IMR-90 (cell line): ENCODE measurements around the gene BMERB1. TPM values are rescaled to one million over a fixed set of nuclear protein-coding genes. Genes with fewer than 3 reads are reported as not detected.

Experiments
- ATAC-seq: fragments of 200-7000 bp; cut with Tn5 transposase; 2 replicates; pipeline ENCODE4 v1.9.1; 2020; ENCODE audit warnings: low read depth, mild to moderate bottlenecking, moderate library complexity
- BruUV-seq: library from RNA; stranded (reverse); fragments of 400-500 nt; replicated peaks from 2 replicates; lab custom pipeline; 2021; lab: Mats Ljungman, UMichigan
- CTCF ChIA-PET: fragments of 300-600 bp; formaldehyde crosslinking; extraction: SDS; loops from one replicate; lab custom pipeline; 2021; ENCODE audit warnings: antibody characterized with exemption; lab: Yijun Ruan, JAX
- POLR2A ChIA-PET: fragments of 300-600 bp; sonication (Branson Sonifier 250); formaldehyde crosslinking; loops from one replicate; lab custom pipeline; 2022; ENCODE audit warnings: antibody characterized with exemption; ENCODE audit not compliant: unreplicated experiment; lab: Charles Lee
- DNase-seq: peaks from one replicate; pipeline ENCODE4 v3.0.0; 2013
- H2AFZ ChIP-seq: replicated peaks from 2 replicates; pipeline ENCODE3; 2013; ENCODE audit warnings: low read length, mild to moderate bottlenecking; ENCODE audit not compliant: poor library complexity
- H2AK5ac ChIP-seq: 2 replicates; pipeline ENCODE4 v1.6.1; 2013; ENCODE audit warnings: low read depth, low read length, inconsistent platforms
- H2AK9ac ChIP-seq: replicated peaks from 2 replicates; pipeline ENCODE3; 2013; ENCODE audit warnings: mild to moderate bottlenecking, low read depth, low read length, moderate library complexity; ENCODE audit not compliant: poor library complexity
- H2BK120ac ChIP-seq: 2 replicates; pipeline ENCODE4 v1.6.1; 2013; ENCODE audit warnings: low read depth, low read length, inconsistent platforms
- H2BK15ac ChIP-seq: 3 replicates; pipeline ENCODE4 v1.6.1; 2013; ENCODE audit warnings: low read depth, low read length, inconsistent platforms
- H2BK20ac ChIP-seq: 2 replicates; pipeline ENCODE4 v1.6.1; 2013; ENCODE audit warnings: low read depth, mild to moderate bottlenecking, inconsistent platforms, low read length, moderate library complexity
- H2BK5ac ChIP-seq: 2 replicates; pipeline ENCODE4 v1.6.1; 2013; ENCODE audit warnings: mild to moderate bottlenecking, low read depth, low read length, inconsistent platforms; ENCODE audit not compliant: poor library complexity, severe bottlenecking
- H3K14ac ChIP-seq: replicated peaks from 2 replicates; pipeline ENCODE4 v1.6.1; 2013; ENCODE audit warnings: low read depth, low read length, inconsistent platforms
- H3K18ac ChIP-seq: 2 replicates; pipeline ENCODE4 v1.6.1; 2013; ENCODE audit warnings: low read depth, low read length, control low read depth
- H3K23ac ChIP-seq: 2 replicates; pipeline ENCODE4 v1.6.1; 2013; ENCODE audit warnings: low read depth, low read length, inconsistent platforms
- H3K27ac ChIP-seq: 2 replicates; pipeline ENCODE4 v1.5.1; 2013; ENCODE audit warnings: mild to moderate bottlenecking, control low read depth, low read length; ENCODE audit not compliant: insufficient read depth
- H3K27me3 ChIP-seq: 2 replicates; pipeline ENCODE4 v1.6.1; 2013; ENCODE audit warnings: low read length; ENCODE audit not compliant: control insufficient read depth, insufficient read depth
- H3K36me3 ChIP-seq: 2 replicates; pipeline ENCODE4 v1.6.1; 2013; ENCODE audit warnings: low read length, mixed read lengths; ENCODE audit not compliant: control insufficient read depth, insufficient read depth
- H3K4ac ChIP-seq: 2 replicates; pipeline ENCODE4 v1.6.1; 2013; ENCODE audit warnings: low read depth, low read length, inconsistent platforms
- H3K4me1 ChIP-seq: 2 replicates; pipeline ENCODE4 v1.6.1; 2013; ENCODE audit warnings: low read length, mixed read lengths; ENCODE audit not compliant: control insufficient read depth, insufficient read depth
- H3K4me2 ChIP-seq: 2 replicates; pipeline ENCODE4 v1.6.1; 2013; ENCODE audit warnings: low read depth, mild to moderate bottlenecking, control low read depth, low read length, moderate library complexity
- H3K4me3 ChIP-seq: 2 replicates; pipeline ENCODE4 v1.5.1; 2013; ENCODE audit warnings: low read depth, mild to moderate bottlenecking, control low read depth, low read length, moderate library complexity; ENCODE audit not compliant: insufficient read depth
- H3K56ac ChIP-seq: 2 replicates; pipeline ENCODE4 v1.6.1; 2013; ENCODE audit warnings: low read length, inconsistent platforms; ENCODE audit not compliant: insufficient read depth; ENCODE audit errors: extremely low read depth
- H3K79me1 ChIP-seq, 2 experiments: 2 replicates each; pipeline ENCODE4 v1.6.1; 2013; ENCODE audit warnings: low read length in 2 of 2, inconsistent platforms in 1 of 2, low read depth in 1 of 2
- H3K9ac ChIP-seq: 2 replicates; pipeline ENCODE4 v1.6.1; 2013; ENCODE audit warnings: low read depth, low read length, control low read depth
- H3K9me1 ChIP-seq: 2 replicates; pipeline ENCODE4 v1.6.1; 2013; ENCODE audit warnings: low read length, inconsistent platforms; ENCODE audit not compliant: insufficient read depth
- H3K9me3 ChIP-seq: 2 replicates; pipeline ENCODE4 v1.6.1; 2013; ENCODE audit warnings: low read length; ENCODE audit not compliant: control insufficient read depth, insufficient read depth
- H4K20me1 ChIP-seq: 2 replicates; pipeline ENCODE4 v1.6.1; 2013; ENCODE audit warnings: low read length, inconsistent platforms; ENCODE audit not compliant: insufficient read depth
- H4K5ac ChIP-seq: 2 replicates; pipeline ENCODE4 v1.6.1; 2013; ENCODE audit warnings: mild to moderate bottlenecking, low read depth, low read length, control low read depth
- H4K8ac ChIP-seq, 2 experiments: 2 replicates each; pipeline ENCODE4 v1.6.1; 2013; ENCODE audit warnings: low read depth in 2 of 2, low read length in 2 of 2, control low read depth in 1 of 2, inconsistent platforms in 1 of 2
- H4K91ac ChIP-seq: 2 replicates; pipeline ENCODE4 v1.6.1; 2013; ENCODE audit warnings: low read depth, low read length, inconsistent platforms; ENCODE audit not compliant: insufficient read depth
- CEBPB ChIP-seq: IDR thresholded peaks from 2 replicates; pipeline ENCODE4 v1.6.1; 2012; ENCODE audit warnings: low read depth, low read length, improper control_type of control experiment
- MAFK ChIP-seq: IDR thresholded peaks from 2 replicates; pipeline ENCODE4 v1.6.1; 2012; ENCODE audit warnings: low read depth, low read length, improper control_type of control experiment
- MXI1 ChIP-seq: IDR thresholded peaks from 2 replicates; pipeline ENCODE4 v1.6.1; 2012; ENCODE audit warnings: low read depth, mild to moderate bottlenecking, low read length, moderate library complexity, borderline replicate concordance
- WGBS, 2 experiments: methylation state at CpG; one replicate each; pipeline versions ENCODE4 v1.1.5 to v1.1.7; 2013; ENCODE audit warnings: missing lambda C conversion rate in 2 of 2; ENCODE audit not compliant: insufficient read length in 1 of 2; ENCODE audit errors: extremely low coverage in 2 of 2; 5-methylcytosine and 5-hydroxymethylcytosine counted together
- dilution Hi-C: fragments of 300-500 bp; cut with HindIII; formaldehyde crosslinking; loops from one replicate; pipeline ENCODE4 v1.14.3; 2018; ENCODE audit warnings: low sequenced_read_pairs; ENCODE audit not compliant: unreplicated experiment
- in situ Hi-C: fragments of 300-500 bp; cut with MboI; formaldehyde crosslinking; loops from 3 replicates; pipeline ENCODE4 v1.14.3; 2019; ENCODE audit warnings: low sequenced_read_pairs, inconsistent platforms, mixed read lengths
- intact Hi-C: fragments of 100-400 bp; cut with micrococcal nuclease; formaldehyde crosslinking; loops from 2 replicates; pipeline ENCODE4 v1.10.0; 2022
- polyA plus RNA-seq, 3 experiments: library from polyadenylated mRNA; depleted of rRNA; stranded (reverse); fragments of >200 nt; gene quantifications; 2 replicates each; pipeline ENCODE4 v1.2.3, GENCODE V29; 2012; ENCODE audit warnings: low replicate concordance in 1 of 3
- total RNA-seq: library from RNA; depleted of rRNA; stranded (reverse); fragments of >200 nt; gene quantifications from 2 replicates; pipeline ENCODE4 v1.2.3, GENCODE V29; 2012

BMERB1 gene
- total and polyA plus RNA-seq, 2 of the 4 experiments (the other 2 are of a cell fraction), result 22.6 to 32.9 TPM

DNA sequence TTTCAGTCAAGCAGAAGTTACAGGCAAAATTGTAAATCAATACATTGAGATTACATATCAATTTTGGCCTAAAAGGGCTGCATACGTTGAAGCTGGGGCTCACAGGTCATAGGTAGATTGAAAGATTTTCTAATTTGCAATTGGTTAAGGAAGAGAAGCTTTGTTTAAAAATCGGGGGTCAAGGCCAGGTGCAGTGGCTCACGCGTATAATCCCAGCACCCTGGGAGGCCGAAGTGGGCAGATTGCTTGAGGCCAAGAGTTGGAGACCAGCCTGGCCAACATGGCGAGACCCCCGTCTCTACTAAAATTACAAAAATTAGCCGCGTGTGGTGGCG is 140.2 kb downstream of the BMERB1 start:
- Histone ChIP-seq H3K36me3 (peaks cover 8% of the 10 kb centered on the region), H3K4me3 (no peak overlapping the region), H3K27me3 (no peaks in the 10 kb centered on the region), H2AK5ac (no peak overlapping the region), H2AFZ (no peak overlapping the region), H2AK9ac (no peak overlapping the region), H4K8ac (no peak overlapping the region), H3K56ac (no peak overlapping the region), H2BK15ac (no peak overlapping the region), H3K4ac (no peak overlapping the region), H4K5ac (no peak overlapping the region), H2BK120ac (no peak overlapping the region), H3K9me1 (peaks cover 12% of the 10 kb centered on the region; the same call in 1 of the 2 replicates), H3K27ac (no peak overlapping the region), H4K91ac (no peak overlapping the region), H3K4me2 (no peak overlapping the region), H3K79me1 (peaks cover 7 to 8% of the 10 kb centered on the region in 2 experiments; a peak in 3 of 4 replicates), H3K18ac (no peak overlapping the region), H3K23ac (no peak overlapping the region), H3K9ac (no peak overlapping the region), H3K9me3 (no peaks in the 10 kb centered on the region), H4K20me1 (no peaks in the 10 kb centered on the region), H3K4me1 (peaks cover 12% of the 10 kb centered on the region), H3K14ac (no peak overlapping the region), H2BK5ac (no peak overlapping the region), H2BK20ac (no peak overlapping the region)
- in situ Hi-C loops (no loop called here), dilution Hi-C loops (no loop called here), intact Hi-C loops (no loop called here)
- BruUV-seq, result no TSS peak
- WGBS, 2 experiments, result 95% methylated on average over 4 of the region's 10 CpGs; no CpG with 5 or more reads in 1 of the 2 experiments
- TF ChIP-seq MXI1, result no peak
- no peak for TF ChIP-seq CEBPB
- TF ChIP-seq MAFK, result no peak
- ChIA-PET CTCF (no interaction called here), POLR2A (no interaction called here)
- ATAC-seq (no peak), DNase-seq (no peak)
